Activated gamma-delta T cell treated with anti-CD3 and anti-CD28 coated beads, Interleukin-2, amount 50 U/mL, for 16 hours (primary cell): ENCODE results near the gene MSTO1.
"Not testable (repeated sequence)": the region's sequence is repeated elsewhere in the genome, so short reads cannot be mapped to it uniquely, and the experiment has no call there.

Source experiments
- DNase-seq: peaks from one replicate; pipeline ENCODE4 v3.0.0-alpha.2; 2020; ENCODE audit warnings: low read depth

MSTO1 gene

GRCh38 chr1:155609515-155610256 lies at the start of gene MSTO1:
MSTO1 (plus strand) TSS chr1:155610218; CDS start chr1:155610249, 31 bp downstream.
- DNase-seq, result peak; percentile 92

DNA sequence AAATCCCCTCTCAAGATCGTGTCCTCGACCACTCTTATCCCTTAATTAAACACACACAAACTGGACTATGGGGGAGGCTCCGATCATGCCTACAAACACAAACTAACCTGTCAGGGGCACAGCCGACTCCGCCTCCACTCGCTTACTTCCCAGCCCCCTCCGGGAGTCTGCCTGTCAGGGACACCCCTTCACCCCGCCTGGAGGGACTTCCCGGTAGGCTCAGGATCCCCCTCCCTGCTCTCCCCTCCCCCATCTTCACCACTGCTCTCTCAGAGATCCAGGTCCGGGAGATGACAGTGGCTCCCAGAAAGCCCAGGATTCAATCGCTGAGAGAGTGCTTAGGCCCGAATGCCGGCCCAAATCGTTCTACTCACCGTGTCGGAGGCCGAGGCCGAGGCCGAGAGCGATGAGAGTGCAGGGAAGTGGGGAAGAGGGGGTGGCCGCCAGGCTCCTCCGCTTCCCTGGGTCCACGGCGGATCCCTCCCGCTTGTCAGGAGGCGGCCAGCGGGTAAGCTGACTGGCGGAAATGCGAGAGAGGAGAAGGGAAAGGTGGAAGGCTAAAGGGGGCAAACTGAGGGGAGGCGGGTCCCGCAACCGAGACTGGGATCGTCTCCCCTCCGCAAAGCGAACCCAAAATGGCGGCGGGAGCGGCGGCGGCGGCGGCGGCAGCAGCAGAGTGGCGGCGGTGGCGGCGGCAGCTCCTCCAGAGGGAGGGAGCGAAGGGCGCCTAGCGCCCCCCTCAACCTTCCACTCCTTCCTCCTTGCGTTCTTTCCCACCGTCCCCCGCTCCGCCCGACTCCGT lies 48.0 kb upstream of the MSTO1 start:
- peak; percentile 44 for DNase-seq

- DNase-seq, result peak; percentile 90
Observed at GRCh38 chr1:155562581-155563376, 47.2 kb upstream of the MSTO1 start, which contains the start of gene ASH1L. ASH1L (minus strand) TSS chr1:155562803; CDS start chr1:155521519, 41,284 bp downstream.

DNA sequence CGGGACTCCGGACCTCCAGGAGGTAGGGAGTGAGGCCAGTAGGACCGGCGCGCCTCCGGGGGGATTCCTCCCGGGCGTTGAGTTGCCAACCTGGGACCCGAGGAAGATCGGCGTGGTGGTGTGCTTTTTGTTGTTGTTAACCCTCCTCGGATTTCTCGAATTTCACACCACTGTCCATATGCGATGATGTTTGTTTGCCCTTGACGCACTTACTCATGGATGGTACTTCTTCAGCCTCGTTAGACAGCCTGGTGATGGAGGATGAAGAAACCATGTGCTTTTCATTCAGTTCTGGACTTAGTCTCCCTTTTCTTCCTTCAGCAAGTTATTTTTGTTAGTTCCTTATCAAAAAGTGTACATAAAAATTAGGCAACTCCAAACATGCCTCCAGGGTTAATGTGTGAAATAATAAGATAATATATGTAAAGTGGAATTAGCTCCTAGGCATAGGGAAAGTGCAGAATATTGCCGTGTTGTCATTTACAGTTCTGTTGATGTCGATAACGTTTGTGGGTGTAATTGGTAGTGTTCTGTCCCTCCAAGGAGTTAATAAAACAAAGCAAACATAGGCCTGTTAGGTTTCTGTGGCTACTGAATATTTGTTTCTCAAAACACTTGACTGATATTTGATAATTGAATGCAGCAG lies 46.5 kb upstream of the MSTO1 start:
- DNase-seq, result not testable (repeated sequence)

DNA sequence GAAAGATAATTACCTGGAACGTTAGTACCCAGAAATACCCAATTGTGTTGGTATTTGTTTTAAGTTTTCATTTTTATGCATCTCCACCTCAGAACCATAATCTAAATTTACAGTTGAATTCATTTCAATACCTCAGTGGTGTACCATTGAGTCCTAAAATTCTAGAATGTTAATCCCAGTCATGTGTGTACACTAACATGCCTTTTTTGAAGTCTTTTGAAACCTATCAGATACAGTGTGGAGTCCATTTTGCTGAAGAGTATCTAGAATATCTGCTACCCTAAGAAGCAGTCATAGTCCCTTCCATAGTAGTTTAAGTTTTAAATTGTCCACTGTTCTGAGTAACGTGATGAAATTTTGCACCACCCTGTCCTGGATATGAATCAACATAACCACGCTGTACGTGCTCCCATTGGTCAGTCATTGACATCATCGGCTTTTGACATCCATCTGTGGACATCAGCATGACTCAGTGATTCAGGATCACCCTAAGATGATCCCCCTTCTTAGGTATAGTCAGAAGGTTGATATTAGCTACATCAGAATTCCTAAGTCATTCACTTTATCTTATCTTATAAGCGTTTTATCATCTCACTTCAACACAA lies 39.9 kb upstream of the MSTO1 start:
- no peak for DNase-seq

DNA sequence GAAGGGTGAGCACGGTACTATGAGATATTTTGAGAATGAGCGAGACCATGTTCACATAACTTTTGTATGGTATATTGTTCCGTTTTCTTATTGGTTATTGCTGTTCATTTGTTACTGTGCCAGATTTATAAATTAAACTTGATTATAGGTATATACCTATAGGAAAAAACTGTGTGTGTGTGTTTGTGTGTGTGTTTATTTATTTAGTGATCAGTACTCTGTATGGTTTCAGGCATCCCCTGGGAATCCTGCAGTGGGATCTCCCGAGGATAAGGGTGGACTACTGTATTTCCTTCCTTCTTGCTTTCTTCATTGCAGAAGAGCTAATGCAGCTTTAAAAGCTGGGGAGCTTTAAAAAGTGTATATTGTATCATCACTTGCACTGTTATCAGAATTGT lies 39.4 kb upstream of the MSTO1 start:
- DNase-seq, result no peak

GRCh38 chr1:155574077-155574476 lies 35.9 kb upstream of the MSTO1 start:
- DNase-seq, result no peak

DNA sequence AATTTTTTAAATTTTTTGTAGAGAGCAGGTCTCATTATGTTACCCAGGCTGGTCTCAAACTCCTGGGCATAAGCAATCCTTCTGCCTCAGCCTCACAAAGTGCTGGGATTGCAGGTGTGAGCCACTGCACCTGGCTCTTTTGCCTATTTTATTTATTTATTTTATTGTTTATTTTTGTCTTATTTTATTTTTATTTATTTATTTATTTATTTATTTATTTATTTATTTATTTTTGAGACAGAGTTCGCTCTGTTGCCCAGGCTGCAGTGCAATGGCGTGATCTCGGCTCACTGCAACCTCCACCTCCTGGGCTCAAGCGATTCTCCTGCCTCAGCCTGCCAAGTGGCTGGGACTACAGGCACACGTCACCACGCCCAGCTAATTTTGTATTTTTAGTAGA lies 34.4 kb upstream of the MSTO1 start:
- not testable (repeated sequence) for DNase-seq

DNA sequence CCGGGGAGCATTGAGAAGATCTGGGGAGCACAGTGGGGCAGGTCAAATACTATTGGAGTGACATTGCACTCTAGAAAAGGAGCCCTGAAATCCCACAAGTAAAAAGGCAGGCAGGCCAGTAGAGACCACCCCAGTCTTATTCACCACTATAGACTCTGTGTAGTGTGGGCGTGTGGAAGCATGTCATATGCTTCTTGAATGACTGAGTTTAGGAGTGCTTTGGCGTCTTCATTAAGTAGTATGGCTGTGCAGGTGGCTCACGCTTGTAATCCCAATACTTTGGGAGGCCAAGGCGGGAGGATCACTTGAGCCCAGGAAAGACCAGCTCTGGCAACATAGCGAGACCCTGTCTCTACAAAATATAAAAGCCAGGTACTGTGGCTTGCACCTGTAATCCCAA lies 26.2 kb upstream of the MSTO1 start:
- not testable (repeated sequence) for DNase-seq

DNA sequence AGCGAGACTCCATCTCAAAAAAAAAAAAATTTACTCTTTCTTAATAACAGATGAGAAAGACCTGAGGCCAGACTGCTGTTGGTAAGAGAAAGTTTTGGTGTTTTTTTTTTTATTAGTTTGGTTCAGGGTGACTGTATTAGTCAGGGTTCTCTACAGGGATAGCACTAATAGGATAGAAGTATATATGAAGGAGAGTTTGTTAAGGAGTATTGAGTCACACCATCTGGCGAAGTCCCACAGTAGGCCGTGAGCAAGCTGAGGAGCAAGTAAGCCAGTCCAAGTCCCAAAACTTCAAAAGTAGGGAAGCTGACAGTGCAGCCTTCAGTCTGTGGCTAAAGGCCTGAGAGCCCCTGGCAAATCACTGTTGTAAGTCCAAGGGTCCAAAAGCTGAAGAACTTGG lies 20.7 kb upstream of the MSTO1 start:
- DNase-seq, result not testable (repeated sequence)

- not testable (repeated sequence) for DNase-seq
Observed at GRCh38 chr1:155590516-155591247, 19.3 kb upstream of the MSTO1 start.

- peak; percentile 11 for DNase-seq
Observed at GRCh38 chr1:155591770-155592169, 18.2 kb upstream of the MSTO1 start.

GRCh38 chr1:155595877-155596474 lies 14.0 kb upstream of the MSTO1 start:
- DNase-seq, result not testable (repeated sequence)

DNA sequence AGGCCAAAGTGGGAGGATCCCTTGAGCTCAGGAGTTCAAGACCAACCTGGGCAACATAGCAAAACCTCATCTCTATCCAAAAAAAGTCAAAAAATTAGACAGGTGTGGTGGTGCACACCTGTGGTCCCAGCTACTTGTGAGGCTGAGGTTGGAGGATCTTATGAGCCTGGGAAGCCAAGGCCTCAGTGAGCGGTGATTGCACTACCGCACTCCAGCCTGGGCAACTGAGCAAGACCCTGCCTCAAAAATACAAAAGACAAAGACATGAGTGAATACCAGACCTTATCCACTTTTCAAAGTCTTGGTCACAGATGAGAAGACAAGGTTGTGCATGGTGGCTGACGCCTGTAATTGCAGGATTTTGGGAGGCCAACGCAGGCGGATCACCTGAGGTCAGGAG lies 13.2 kb upstream of the MSTO1 start:
- no peak for DNase-seq

DNA sequence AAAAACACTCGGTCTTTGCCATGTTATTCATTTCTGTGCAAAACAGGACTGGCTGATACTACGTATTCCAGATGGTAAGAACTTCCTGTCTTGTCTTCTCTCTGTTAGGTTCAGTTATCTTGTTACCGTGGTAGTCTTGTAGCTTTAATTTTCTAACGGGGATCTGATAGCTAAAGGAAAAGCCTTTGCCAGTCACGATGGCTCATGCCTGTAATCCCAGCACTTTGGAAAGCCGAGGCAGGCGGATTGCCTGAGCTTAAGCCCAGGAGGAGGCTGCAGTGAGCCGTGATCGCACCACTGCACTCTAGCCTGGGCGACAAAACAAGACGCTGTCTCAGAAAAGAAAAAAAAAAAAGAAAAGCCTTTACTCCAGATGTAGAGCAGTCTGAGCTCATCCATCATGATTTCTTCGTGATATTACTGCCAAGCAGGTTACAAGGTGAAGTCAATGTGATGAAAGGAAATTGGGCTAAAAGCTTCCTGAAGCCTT lies 11.1 kb upstream of the MSTO1 start:
- DNase-seq, result no peak

DNA sequence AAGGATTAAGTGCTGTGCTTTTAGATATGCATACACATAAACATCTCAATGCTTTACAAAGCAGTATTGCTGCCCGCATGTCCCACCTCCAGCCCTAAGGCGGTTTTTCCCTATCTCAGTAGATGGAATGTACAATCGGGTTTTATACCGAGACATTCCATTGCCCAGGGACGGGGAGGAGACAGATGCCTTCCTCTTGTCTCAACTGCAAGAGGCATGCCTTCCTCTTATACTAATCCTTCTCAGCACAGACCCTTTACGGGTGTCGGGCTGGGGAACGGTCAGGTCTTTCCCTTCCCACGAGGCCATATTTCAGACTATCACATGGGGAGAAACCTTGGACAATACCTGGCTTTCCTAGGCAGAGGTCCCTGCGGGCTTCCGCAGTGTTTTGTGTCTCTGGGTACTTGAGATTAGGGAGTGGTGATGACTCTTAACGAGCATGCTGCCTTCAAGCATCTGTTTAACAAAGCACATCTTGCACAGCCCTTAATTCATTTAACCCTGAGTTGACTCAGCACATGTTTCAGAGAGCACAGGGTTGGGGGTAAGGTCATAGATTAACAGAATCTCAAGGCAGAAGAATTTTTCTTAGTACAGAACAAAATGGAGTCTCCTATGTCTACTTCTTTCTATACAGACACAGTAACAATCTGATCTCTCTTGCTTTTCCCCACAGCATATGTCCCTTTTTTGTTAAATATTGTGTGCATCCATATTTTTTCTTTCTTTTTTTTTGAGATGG lies 10.0 kb upstream of the MSTO1 start:
- not testable (repeated sequence) for DNase-seq

GRCh38 chr1:155607708-155608107 lies 2.3 kb upstream of the MSTO1 start:
- DNase-seq, result no peak

DNA sequence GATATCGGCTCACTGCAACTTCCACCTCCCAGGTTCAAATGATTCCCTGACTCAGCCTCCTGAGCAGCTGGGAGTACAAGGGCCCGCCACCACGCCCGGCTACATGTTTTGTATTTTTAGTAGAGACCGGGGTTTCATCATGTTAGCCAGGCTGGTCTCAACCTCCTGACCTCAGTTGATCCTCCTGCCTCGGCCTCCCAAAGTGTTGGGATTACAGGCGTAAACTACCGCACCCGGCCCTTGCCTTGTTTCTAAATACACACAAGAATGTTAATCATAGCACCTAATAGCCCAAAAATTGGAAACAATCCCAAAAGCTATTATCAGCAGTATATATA lies 1.2 kb upstream of the MSTO1 start:
- no peak for DNase-seq

GRCh38 chr1:155610257-155610647 lies 234 bp downstream of the MSTO1 start:
- DNase-seq, result not testable (repeated sequence)
